Smooth muscle cell (in vitro differentiated cells): Measurements from ENCODE around the gene RAB11FIP4. TPM values are rescaled to one million over a fixed set of nuclear protein-coding genes. Genes with fewer than 3 reads are reported as not detected.
A peak's percentile ranks its signal among the peaks of the same experiment; 100 is the strongest.

Experiments
- DNase-seq: peaks from one replicate; lab custom pipeline; 2025; ENCODE audit not compliant: unreplicated experiment; lab: John Stamatoyannopoulos, UW
- H2AFZ ChIP-seq: fragments of 200-600 bp; sonication (generic); 2 replicates; pipeline ENCODE4 v1.6.0; 2016; ENCODE audit warnings: antibody characterized with exemption, low read depth, mild to moderate bottlenecking
- H3F3A ChIP-seq: fragments of 200-600 bp; sonication (generic); 2 replicates; pipeline ENCODE4 v1.6.0; 2017; ENCODE audit warnings: antibody characterized with exemption, low read depth
- H3K27ac ChIP-seq: fragments of 200-600 bp; sonication (generic); 2 replicates; pipeline ENCODE4 v1.5.1; 2016; ENCODE audit warnings: low read depth, mild to moderate bottlenecking
- H3K27me3 ChIP-seq: fragments of 200-600 bp; sonication (generic); 2 replicates; pipeline ENCODE4 v1.6.1; 2016; ENCODE audit warnings: low read depth, mild to moderate bottlenecking
- H3K36me3 ChIP-seq: fragments of 200-600 bp; sonication (generic); 2 replicates; pipeline ENCODE4 v1.5.1; 2016; ENCODE audit warnings: low read depth
- H3K4me1 ChIP-seq: fragments of 200-600 bp; sonication (generic); 2 replicates; pipeline ENCODE4 v1.5.1; 2016; ENCODE audit warnings: low read depth
- H3K4me2 ChIP-seq: fragments of 200-600 bp; sonication (generic); 2 replicates; pipeline ENCODE4 v1.6.0; 2016; ENCODE audit warnings: mild to moderate bottlenecking
- H3K4me3 ChIP-seq: fragments of 200-600 bp; sonication (generic); 2 replicates; pipeline ENCODE4 v1.5.1; 2016; ENCODE audit warnings: mild to moderate bottlenecking
- H3K79me2 ChIP-seq: fragments of 200-600 bp; sonication (generic); 2 replicates; pipeline ENCODE4 v1.6.0; 2016; ENCODE audit warnings: low read depth, mild to moderate bottlenecking
- H3K9ac ChIP-seq: fragments of 200-600 bp; sonication (generic); 2 replicates; pipeline ENCODE4 v1.6.0; 2016; ENCODE audit warnings: low read depth
- H3K9me3 ChIP-seq: fragments of 200-600 bp; sonication (generic); replicated peaks from 2 replicates; pipeline ENCODE4 v1.5.1; 2016; ENCODE audit warnings: low read depth
- H4K20me1 ChIP-seq: fragments of 200-600 bp; sonication (generic); 2 replicates; pipeline ENCODE4 v1.6.0; 2016; ENCODE audit warnings: low read depth
- CTCF ChIP-seq: fragments of 200-600 bp; sonication (generic); IDR thresholded peaks from 2 replicates; pipeline ENCODE4 v1.5.1; 2017; ENCODE audit warnings: borderline replicate concordance, mild to moderate bottlenecking, antibody characterized with exemption; ENCODE audit not compliant: insufficient read depth, poor library complexity, severe bottlenecking
- WGBS: methylation state at CpG from one replicate; pipeline ENCODE4 v1.1.7; 2016; ENCODE audit warnings: low lambda C conversion rate; 5-methylcytosine and 5-hydroxymethylcytosine counted together
- polyA plus RNA-seq: library from polyadenylated mRNA; unstranded; fragments of >200 nt; fragmentation: Nextera tagmentation; extraction: Ambion mirVana; gene quantifications from 2 replicates; pipeline ENCODE4 v1.2.1, GENCODE V29; 2016
- total RNA-seq: library from RNA; depleted of rRNA; stranded (reverse); fragments of >200 nt; gene quantifications from 2 replicates; pipeline ENCODE4 v1.2.3, GENCODE V29; 2014

RAB11FIP4 gene
- total and polyA plus RNA-seq, 2 experiments from 2014 or later: 0.42 to 2.9 TPM

DNA sequence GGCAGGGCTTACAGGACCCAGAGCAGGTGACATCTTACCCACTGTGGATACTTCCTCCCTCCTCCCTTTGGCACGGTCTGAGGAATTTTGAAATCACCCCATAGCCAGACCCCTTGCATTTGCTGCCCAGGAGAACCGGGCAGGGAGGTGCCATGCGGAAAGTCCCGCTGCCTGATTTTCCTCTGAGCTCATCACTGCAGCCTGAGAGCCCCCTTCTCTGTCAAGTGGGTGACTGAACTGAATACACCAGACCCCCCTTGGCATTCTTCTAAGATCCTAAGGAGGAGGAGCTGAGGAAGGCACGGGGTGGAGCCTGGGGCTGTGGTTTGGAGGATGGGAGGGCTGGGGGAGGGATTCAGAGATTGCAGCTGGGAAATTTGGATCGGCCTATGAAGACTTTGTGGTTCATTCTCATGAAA, 173.4 kb downstream of the RAB11FIP4 start:
- H3K9me3 ChIP-seq: no peaks in the 10 kb centered on the region
- H3K36me3 ChIP-seq: no peaks in the 10 kb centered on the region
- H2AFZ ChIP-seq: no peak overlapping the region
- no peaks in the 10 kb centered on the region for H3K27me3 ChIP-seq
- H3K27ac ChIP-seq: peak overlapping the region; percentile 85
- no peak overlapping the region for H3K4me3 ChIP-seq
- TF ChIP-seq CTCF: no peak
- H3K9ac ChIP-seq: peak overlapping the region; percentile 18
- peaks cover 100% of the 10 kb centered on the region for H3K79me2 ChIP-seq
- peaks cover 40% of the 10 kb centered on the region for H3K4me1 ChIP-seq
- peak overlapping the region; percentile 69 for H3K4me2 ChIP-seq
- H4K20me1 ChIP-seq: peaks cover 80% of the 10 kb centered on the region
- DNase-seq: no peak
- H3F3A ChIP-seq: peaks cover 15% of the 10 kb centered on the region
- WGBS: 48% methylated on average over 6 of the region's 6 CpGs

GRCh38 chr17:31565652-31566051, 174.2 kb downstream of the RAB11FIP4 start:
- 78% methylated on average over 9 of the region's 9 CpGs for WGBS
- Histone ChIP-seq H3K79me2 (peaks cover 100% of the 10 kb centered on the region), H2AFZ (no peak overlapping the region), H3K4me2 (peak overlapping the region; percentile 69), H3K27me3 (no peaks in the 10 kb centered on the region), H3K4me3 (no peak overlapping the region), H3K9ac (peak overlapping the region; percentile 18), H3K27ac (peak overlapping the region; percentile 85), H3K9me3 (no peaks in the 10 kb centered on the region), H3F3A (peaks cover 21% of the 10 kb centered on the region), H4K20me1 (peaks cover 88% of the 10 kb centered on the region), H3K4me1 (peaks cover 40% of the 10 kb centered on the region), H3K36me3 (no peaks in the 10 kb centered on the region)
- TF ChIP-seq CTCF: no peak
- no peak for DNase-seq

DNA sequence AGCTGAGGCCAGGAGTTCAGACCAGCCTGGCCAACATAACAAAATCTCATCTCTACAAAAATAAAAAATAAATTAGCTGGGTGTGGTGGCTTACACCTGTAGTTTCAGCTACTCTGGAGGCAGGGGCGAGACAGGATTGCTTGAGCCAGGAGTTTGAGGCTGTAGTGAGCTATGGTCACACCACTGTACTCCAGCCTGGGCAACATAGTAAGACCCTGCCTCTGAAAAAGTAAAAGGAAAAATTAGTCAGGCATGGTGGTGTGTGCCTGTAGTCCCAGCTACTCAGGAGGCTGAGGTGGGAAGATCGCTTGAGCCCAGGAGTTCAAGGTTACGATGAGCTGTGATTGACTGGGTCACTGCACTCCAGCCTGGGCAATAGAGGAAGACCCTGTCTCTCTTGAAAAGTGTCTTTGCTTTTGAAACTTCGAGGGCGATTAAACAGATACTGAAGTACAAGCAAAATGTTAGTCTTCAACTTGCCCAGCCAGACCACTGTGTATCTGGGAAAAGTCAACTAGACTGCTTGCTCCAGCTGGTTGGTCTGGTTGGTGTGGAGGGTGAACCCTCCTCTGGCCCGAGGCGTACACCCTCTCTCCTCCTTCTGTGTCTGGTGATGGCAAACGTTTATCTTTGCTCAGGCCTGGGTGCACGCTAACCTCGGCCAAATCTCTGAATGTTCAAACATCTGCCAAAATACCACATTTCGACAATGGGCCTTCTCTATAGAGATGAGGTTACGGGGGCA, 174.9 kb downstream of the RAB11FIP4 start:
- Histone ChIP-seq H3K79me2 (peaks cover 99% of the 10 kb centered on the region), H3K4me3 (no peak overlapping the region), H2AFZ (no peak overlapping the region), H3K27me3 (no peaks in the 10 kb centered on the region), H3K9ac (peak overlapping the region; percentile 18), H3K4me1 (peaks cover 40% of the 10 kb centered on the region), H3K36me3 (no peaks in the 10 kb centered on the region), H3K4me2 (peak overlapping the region; percentile 69), H4K20me1 (peaks cover 95% of the 10 kb centered on the region), H3K27ac (peak overlapping the region; percentile 85), H3K9me3 (no peaks in the 10 kb centered on the region), H3F3A (peaks cover 21% of the 10 kb centered on the region)
- 70% methylated on average over 12 of the region's 12 CpGs for WGBS
- TF ChIP-seq CTCF: no peak
- no peak for DNase-seq

- no peak for DNase-seq
- no peak overlapping the region for H3K4me3 ChIP-seq
- no peaks in the 10 kb centered on the region for H3K36me3 ChIP-seq
- H3K27ac ChIP-seq: peak overlapping the region; percentile 85
- H3F3A ChIP-seq: peaks cover 24% of the 10 kb centered on the region
- no peak overlapping the region for H2AFZ ChIP-seq
- H3K9me3 ChIP-seq: no peaks in the 10 kb centered on the region
- no peak overlapping the region for H3K9ac ChIP-seq
- 93% methylated on average over 6 of the region's 6 CpGs for WGBS
- H3K27me3 ChIP-seq: no peaks in the 10 kb centered on the region
- peaks cover 99% of the 10 kb centered on the region for H3K79me2 ChIP-seq
- no peak for TF ChIP-seq CTCF
- no peak overlapping the region for H3K4me2 ChIP-seq
- peaks cover 35% of the 10 kb centered on the region for H3K4me1 ChIP-seq
- peaks cover 96% of the 10 kb centered on the region for H4K20me1 ChIP-seq
These were observed 175.5 kb downstream of the RAB11FIP4 start for GRCh38 chr17:31566992-31567373.
